Keratinocyte (primary cell): ENCODE measurements around the gene LSM6. TPM values are rescaled to one million over a fixed set of nuclear protein-coding genes. Genes with fewer than 3 reads are reported as not detected.

Experiments
- DNase-seq: peaks from one replicate; pipeline ENCODE4 v3.0.0-alpha.2; 2011; ENCODE audit warnings: low read depth, missing footprints, low spot score
- FAIRE-seq: peaks from 2 replicates; lab custom pipeline; 2011; peaks lifted over from hg19 to GRCh38; lab: Jason Lieb, UNC
- H2AFZ ChIP-seq: 2 replicates; pipeline ENCODE4 v1.6.0; 2012; ENCODE audit warnings: low read length, control low read depth, inconsistent platforms; ENCODE audit not compliant: control insufficient read depth
- H3K27ac ChIP-seq: 2 replicates; pipeline ENCODE4 v1.5.1; 2011; ENCODE audit warnings: low read length; ENCODE audit not compliant: control insufficient read depth, insufficient read depth
- H3K27me3 ChIP-seq: 3 replicates; pipeline ENCODE4 v1.6.0; 2011; ENCODE audit warnings: low read length; ENCODE audit not compliant: control insufficient read depth, insufficient read depth; ENCODE audit errors: extremely low read depth
- H3K36me3 ChIP-seq, 2 experiments: 2 replicates in 1 of 2; 3 replicates in 1 of 2; pipeline ENCODE4 v1.5.1; 2011; ENCODE audit warnings: low read length in 2 of 2, mild to moderate bottlenecking in 1 of 2; ENCODE audit not compliant: control insufficient read depth in 2 of 2, insufficient read depth in 2 of 2; ENCODE audit errors: extremely low read depth in 1 of 2
- H3K4me1 ChIP-seq: 3 replicates; pipeline ENCODE4 v1.5.1; 2011; ENCODE audit warnings: low read length; ENCODE audit not compliant: control insufficient read depth, insufficient read depth; ENCODE audit errors: extremely low read depth
- H3K4me2 ChIP-seq: 3 replicates; pipeline ENCODE4 v1.6.0; 2011; ENCODE audit warnings: low read depth, low read length; ENCODE audit not compliant: control insufficient read depth, insufficient read depth; ENCODE audit errors: extremely low read depth
- H3K4me3 ChIP-seq, 3 experiments: fragments of 200-600 bp in 1 of 3; sonication (generic) in 1 of 3; 2 replicates in 2 of 3; 3 replicates in 1 of 3; pipeline ENCODE4 v1.5.1; 2011 to 2016; ENCODE audit warnings: low read length in 3 of 3, mild to moderate bottlenecking in 3 of 3, control low read depth in 2 of 3, inconsistent platforms in 1 of 3, low read depth in 1 of 3, mixed read lengths in 1 of 3, mixed run types in 1 of 3, moderate library complexity in 1 of 3; ENCODE audit not compliant: control insufficient read depth in 2 of 3, insufficient read depth in 2 of 3; ENCODE audit errors: extremely low read depth in 1 of 3
- H3K79me2 ChIP-seq: 2 replicates; pipeline ENCODE4 v1.6.0; 2012; ENCODE audit warnings: low read length; ENCODE audit not compliant: control insufficient read depth, insufficient read depth
- H3K9ac ChIP-seq: 3 replicates; pipeline ENCODE4 v1.6.0; 2011; ENCODE audit warnings: low read length; ENCODE audit not compliant: control insufficient read depth, insufficient read depth; ENCODE audit errors: extremely low read depth
- H3K9me1 ChIP-seq: 3 replicates; pipeline ENCODE4 v1.6.0; 2011; ENCODE audit warnings: low read length; ENCODE audit not compliant: control insufficient read depth, insufficient read depth; ENCODE audit errors: extremely low read depth
- H3K9me3 ChIP-seq: 2 replicates; pipeline ENCODE4 v1.5.1; 2012; ENCODE audit warnings: low read depth, low read length; ENCODE audit not compliant: control insufficient read depth
- H4K20me1 ChIP-seq: 3 replicates; pipeline ENCODE4 v1.6.0; 2011; ENCODE audit warnings: low read length; ENCODE audit not compliant: control insufficient read depth, insufficient read depth; ENCODE audit errors: extremely low read depth
- EZH2 ChIP-seq: IDR thresholded peaks from one replicate; pipeline ENCODE4 v1.6.1; 2012; ENCODE audit warnings: inconsistent platforms, mild to moderate bottlenecking, low read length, moderate library complexity
- dilution Hi-C: fragments of 300-500 bp; cut with MboI; formaldehyde crosslinking; loops from one replicate; pipeline ENCODE4 v1.7.0; 2020; ENCODE audit warnings: low sequenced_read_pairs; ENCODE audit not compliant: extremely low pct_ligation_motif_present
- polyA plus RNA-seq, 5 experiments: library from polyadenylated mRNA; depleted of rRNA in 3 of 5; stranded (reverse) in 3 of 5; stranded (forward) in 1 of 5; unstranded in 1 of 5; fragments of >200 nt; gene quantifications; 1 replicate in 1 of 5; 2 replicates in 3 of 5; 3 replicates in 1 of 5; pipeline versions ENCODE4 v1.2.1 to v1.2.3, GENCODE V29; 2011 to 2012; ENCODE audit warnings: missing spikeins in 2 of 5, low read depth in 1 of 5, low replicate concordance in 1 of 5
- TF ChIP-seq, protein P1 (sequence below), 3 experiments: IDR thresholded peaks in 1 of 3; conservative IDR thresholded peaks in 1 of 3; optimal IDR thresholded peaks in 1 of 3; 2 replicates in 2 of 3; 3 replicates in 1 of 3; pipeline versions ENCODE3 to v1.5.1; 2011; ENCODE audit warnings: low read length in 3 of 3, mild to moderate bottlenecking in 3 of 3, moderate library complexity in 2 of 3, control low read depth in 1 of 3, inconsistent platforms in 1 of 3; ENCODE audit not compliant: insufficient read depth in 2 of 3; ENCODE audit errors: extremely low read depth in 1 of 3

Gene LSM6
- polyA plus RNA-seq, 1 donor (not counting 4 experiments of a cell fraction or from before 2014, with no cell fraction given), result 33.7 TPM

GRCh38 chr4:146134761-146135445 is 40.6 kb upstream of the LSM6 start:
- H3K4me2 ChIP-seq, result no peak overlapping the region
- TF ChIP-seq EZH2, result no peak
- TF ChIP-seq, protein P1, sequence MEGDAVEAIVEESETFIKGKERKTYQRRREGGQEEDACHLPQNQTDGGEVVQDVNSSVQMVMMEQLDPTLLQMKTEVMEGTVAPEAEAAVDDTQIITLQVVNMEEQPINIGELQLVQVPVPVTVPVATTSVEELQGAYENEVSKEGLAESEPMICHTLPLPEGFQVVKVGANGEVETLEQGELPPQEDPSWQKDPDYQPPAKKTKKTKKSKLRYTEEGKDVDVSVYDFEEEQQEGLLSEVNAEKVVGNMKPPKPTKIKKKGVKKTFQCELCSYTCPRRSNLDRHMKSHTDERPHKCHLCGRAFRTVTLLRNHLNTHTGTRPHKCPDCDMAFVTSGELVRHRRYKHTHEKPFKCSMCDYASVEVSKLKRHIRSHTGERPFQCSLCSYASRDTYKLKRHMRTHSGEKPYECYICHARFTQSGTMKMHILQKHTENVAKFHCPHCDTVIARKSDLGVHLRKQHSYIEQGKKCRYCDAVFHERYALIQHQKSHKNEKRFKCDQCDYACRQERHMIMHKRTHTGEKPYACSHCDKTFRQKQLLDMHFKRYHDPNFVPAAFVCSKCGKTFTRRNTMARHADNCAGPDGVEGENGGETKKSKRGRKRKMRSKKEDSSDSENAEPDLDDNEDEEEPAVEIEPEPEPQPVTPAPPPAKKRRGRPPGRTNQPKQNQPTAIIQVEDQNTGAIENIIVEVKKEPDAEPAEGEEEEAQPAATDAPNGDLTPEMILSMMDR (optimal IDR thresholded peaks at IDR 0.05 in 1 of 3, IDR thresholded peaks at IDR 0.05 in 1 of 3, conservative IDR thresholded peaks at IDR 0.05 in 1 of 3; ENCODE audit: extremely low read depth in 1 of 3, insufficient read depth in 2 of 3, low read length in 3 of 3), result no peak
- no peaks in the 10 kb centered on the region for H3K36me3 ChIP-seq
- H3K79me2 ChIP-seq, result no peaks in the 10 kb centered on the region
- H3K9ac ChIP-seq, result no peak overlapping the region
- FAIRE-seq, result no peak
- H3K9me3 ChIP-seq, result no peaks in the 10 kb centered on the region
- no peak overlapping the region for H3K4me3 ChIP-seq
- H3K9me1 ChIP-seq, result no peaks in the 10 kb centered on the region
- no peak overlapping the region for H2AFZ ChIP-seq
- no peak overlapping the region for H3K27ac ChIP-seq
- dilution Hi-C loops, result no loop called here
- no peaks in the 10 kb centered on the region for H4K20me1 ChIP-seq
- H3K4me1 ChIP-seq, result no peaks in the 10 kb centered on the region
- DNase-seq, result no peak
- no peaks in the 10 kb centered on the region for H3K27me3 ChIP-seq

DNA sequence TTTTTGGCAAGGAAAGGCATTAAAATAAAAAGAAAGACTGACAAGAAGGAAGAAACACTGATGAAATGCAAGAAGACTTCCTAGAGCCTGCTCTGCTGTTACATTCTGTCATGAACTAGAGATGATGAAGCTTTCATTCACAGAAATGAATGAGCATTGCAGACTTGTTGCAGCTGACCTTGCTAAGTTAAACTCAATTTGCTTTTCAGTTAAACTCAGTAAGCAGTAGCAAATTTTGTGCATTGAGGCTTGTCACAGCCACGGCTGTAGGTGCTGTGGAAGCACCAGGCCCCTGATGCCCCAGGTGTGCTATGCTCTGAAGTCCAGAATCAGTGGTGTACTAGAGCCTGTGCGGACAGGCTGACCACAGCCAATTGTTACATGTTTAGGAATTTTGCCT is 39.6 kb upstream of the LSM6 start:
- dilution Hi-C loops, result no loop called here

More for the DNA sequence above, 39.6 kb upstream of the LSM6 start:
- Histone ChIP-seq H3K9me1 (no peaks in the 10 kb centered on the region), H4K20me1 (no peaks in the 10 kb centered on the region), H3K4me2 (no peak overlapping the region), H3K4me3 (no peak overlapping the region), H3K9me3 (no peaks in the 10 kb centered on the region), H3K9ac (no peak overlapping the region), H3K27me3 (no peaks in the 10 kb centered on the region), H3K79me2 (no peaks in the 10 kb centered on the region), H2AFZ (no peak overlapping the region), H3K27ac (no peak overlapping the region), H3K4me1 (no peaks in the 10 kb centered on the region), H3K36me3 (no peaks in the 10 kb centered on the region)
- TF ChIP-seq, protein P1 (optimal IDR thresholded peaks at IDR 0.05 in 1 of 3, IDR thresholded peaks at IDR 0.05 in 1 of 3, conservative IDR thresholded peaks at IDR 0.05 in 1 of 3; ENCODE audit: extremely low read depth in 1 of 3, insufficient read depth in 2 of 3, low read length in 3 of 3), result no peak
- TF ChIP-seq EZH2, result no peak
- FAIRE-seq (no peak), DNase-seq (no peak)
